ENCODE data around the gene BCAP29. TPM values are rescaled to one million over a fixed set of nuclear protein-coding genes. Genes with fewer than 3 reads are reported as not detected.

Gene BCAP29
- total and polyA plus RNA-seq, 9 of the 15 experiments (the other 6 are each of a cell fraction or from before 2014, with no cell fraction given): 63.4 to 137 (median 79.7) TPM

- TF ChIP-seq E2F6 (IDR thresholded peaks at IDR 0.05; ENCODE audit: borderline replicate concordance in 1 of 2, extremely low read depth in 1 of 2, insufficient read depth in 1 of 2, insufficient read length in 1 of 2, low read depth in 1 of 2, low read length in 1 of 2, poor library complexity in 1 of 2, severe bottlenecking in 1 of 2) (peak in 1 of 2 experiments; percentile 38), MYC (IDR thresholded peaks at IDR 0.05; ENCODE audit: low read depth, low read length) (peak; percentile 90), MYC (CRISPR knock-in tag; IDR thresholded peaks at IDR 0.05; ENCODE audit: borderline replicate concordance, low read depth) (no peak), NUFIP1 (IDR thresholded peaks at IDR 0.05; ENCODE audit: partially characterized antibody) (peak; percentile 18), SRF (CRISPR knock-in tag; IDR thresholded peaks at IDR 0.05) (peak in 1 of 2 experiments; percentile 52; a peak in 1 of 4 replicates), THAP12 (CRISPR knock-in tag; IDR thresholded peaks at IDR 0.05) (no peak), CREBBP (IDR thresholded peaks at IDR 0.05; ENCODE audit: low read depth, low read length) (no peak), EHMT2 (IDR thresholded peaks at IDR 0.05) (peak; percentile 69; the same call in 1 of the 2 replicates), ZKSCAN8 (CRISPR knock-in tag; IDR thresholded peaks at IDR 0.05) (peak; percentile 44; the same call in 1 of the 2 replicates), RBM15 (IDR thresholded peaks at IDR 0.05; ENCODE audit: insufficient read depth, low read length) (no peak), TBL1XR1 (IDR thresholded peaks at IDR 0.05; ENCODE audit: low read length in 2 of 2) (0 out of 4 replicates have a peak, but pooled peaks of 1 of the 2 experiments have one; percentile 33), ZNF639 (CRISPR knock-in tag; conservative IDR thresholded peaks at IDR 0.05 in 1 of 2, IDR thresholded peaks at IDR 0.05 in 1 of 2) (no peak), EP400 (IDR thresholded peaks at IDR 0.05) (peak; percentile 67), ARID1B (IDR thresholded peaks at IDR 0.05) (peak; percentile 76), HDAC2 (IDR thresholded peaks at IDR 0.05) (peak; percentile 35; the same call in 1 of the 2 replicates), ZNF766 (CRISPR knock-in tag; conservative IDR thresholded peaks at IDR 0.05) (peak; percentile 78; the same call in 1 of the 2 replicates), SIN3A (IDR thresholded peaks at IDR 0.05; ENCODE audit: borderline replicate concordance in 2 of 2, control insufficient read depth in 1 of 2, low read depth in 2 of 2, low read length in 2 of 2) (no peak), ZNF324 (CRISPR knock-in tag; IDR thresholded peaks at IDR 0.05) (no peak), GATAD2A (IDR thresholded peaks at IDR 0.05) (no peak), RCOR1 (IDR thresholded peaks at IDR 0.05; ENCODE audit: borderline replicate concordance in 1 of 2, low read depth in 2 of 2, low read length in 2 of 2) (peak in 1 of 2 experiments; percentile 29; a peak in 1 of 4 replicates), SMARCA4 (IDR thresholded peaks at IDR 0.05) (peak; percentile 81), SOX6 (IDR thresholded peaks at IDR 0.05) (peak; percentile 61; the same call in 1 of the 2 replicates)
Observed at GRCh38 chr7:107659666-107660065, 79.6 kb downstream of the BCAP29 start (continued).
